Lower leg skin (tissue), 3 donors: Measurements from ENCODE around the gene PCP4L1.

ENCODE experiments used
- POLR2A ChIP-seq, 2 donors: fragments of 450-650 bp; IDR thresholded peaks; one replicate each; pipeline ENCODE4 v1.6.1; 2016 to 2017; ENCODE audit warnings: antibody characterized with exemption in 2 of 2, mild to moderate bottlenecking in 1 of 2, moderate library complexity in 1 of 2
- TF ChIP-seq, protein P1 (sequence below), 3 donors: fragments of 450-650 bp; IDR thresholded peaks; one replicate each; pipeline ENCODE4 v1.5.1; 2016; ENCODE audit warnings: antibody characterized with exemption in 3 of 3, mild to moderate bottlenecking in 3 of 3, moderate library complexity in 2 of 3

DNA sequence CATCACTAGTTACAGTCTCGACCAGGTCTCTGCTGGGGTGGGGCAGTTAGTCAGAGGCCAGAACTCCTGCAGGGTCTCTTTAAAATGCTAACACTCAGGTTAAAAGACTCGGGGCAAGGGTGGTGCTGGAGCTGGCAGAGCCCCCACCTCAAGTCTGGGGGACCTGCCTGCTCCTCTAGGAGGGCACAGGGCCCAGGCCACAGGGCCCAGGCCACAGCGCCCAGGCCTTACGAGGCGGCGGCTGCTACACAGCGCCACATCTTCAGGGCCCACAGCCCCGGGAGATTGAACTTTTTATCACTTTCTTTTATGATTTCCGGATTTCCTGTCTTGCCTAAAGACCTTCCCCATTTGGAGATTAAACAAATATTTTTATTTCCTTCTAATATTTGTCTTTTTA lies 40.8 kb downstream of the PCP4L1 start:
- TF ChIP-seq, protein P1, sequence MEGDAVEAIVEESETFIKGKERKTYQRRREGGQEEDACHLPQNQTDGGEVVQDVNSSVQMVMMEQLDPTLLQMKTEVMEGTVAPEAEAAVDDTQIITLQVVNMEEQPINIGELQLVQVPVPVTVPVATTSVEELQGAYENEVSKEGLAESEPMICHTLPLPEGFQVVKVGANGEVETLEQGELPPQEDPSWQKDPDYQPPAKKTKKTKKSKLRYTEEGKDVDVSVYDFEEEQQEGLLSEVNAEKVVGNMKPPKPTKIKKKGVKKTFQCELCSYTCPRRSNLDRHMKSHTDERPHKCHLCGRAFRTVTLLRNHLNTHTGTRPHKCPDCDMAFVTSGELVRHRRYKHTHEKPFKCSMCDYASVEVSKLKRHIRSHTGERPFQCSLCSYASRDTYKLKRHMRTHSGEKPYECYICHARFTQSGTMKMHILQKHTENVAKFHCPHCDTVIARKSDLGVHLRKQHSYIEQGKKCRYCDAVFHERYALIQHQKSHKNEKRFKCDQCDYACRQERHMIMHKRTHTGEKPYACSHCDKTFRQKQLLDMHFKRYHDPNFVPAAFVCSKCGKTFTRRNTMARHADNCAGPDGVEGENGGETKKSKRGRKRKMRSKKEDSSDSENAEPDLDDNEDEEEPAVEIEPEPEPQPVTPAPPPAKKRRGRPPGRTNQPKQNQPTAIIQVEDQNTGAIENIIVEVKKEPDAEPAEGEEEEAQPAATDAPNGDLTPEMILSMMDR (IDR thresholded peaks at IDR 0.05), result no peak
- TF ChIP-seq POLR2A (IDR thresholded peaks at IDR 0.05), result no peak
